ENCODE results near the gene DRC1. TPM values are rescaled to one million over a fixed set of nuclear protein-coding genes. Genes with fewer than 3 reads are reported as not detected.

Gene DRC1
- total and polyA plus RNA-seq, 5 donors from 2014 or later = not detected

DNA sequence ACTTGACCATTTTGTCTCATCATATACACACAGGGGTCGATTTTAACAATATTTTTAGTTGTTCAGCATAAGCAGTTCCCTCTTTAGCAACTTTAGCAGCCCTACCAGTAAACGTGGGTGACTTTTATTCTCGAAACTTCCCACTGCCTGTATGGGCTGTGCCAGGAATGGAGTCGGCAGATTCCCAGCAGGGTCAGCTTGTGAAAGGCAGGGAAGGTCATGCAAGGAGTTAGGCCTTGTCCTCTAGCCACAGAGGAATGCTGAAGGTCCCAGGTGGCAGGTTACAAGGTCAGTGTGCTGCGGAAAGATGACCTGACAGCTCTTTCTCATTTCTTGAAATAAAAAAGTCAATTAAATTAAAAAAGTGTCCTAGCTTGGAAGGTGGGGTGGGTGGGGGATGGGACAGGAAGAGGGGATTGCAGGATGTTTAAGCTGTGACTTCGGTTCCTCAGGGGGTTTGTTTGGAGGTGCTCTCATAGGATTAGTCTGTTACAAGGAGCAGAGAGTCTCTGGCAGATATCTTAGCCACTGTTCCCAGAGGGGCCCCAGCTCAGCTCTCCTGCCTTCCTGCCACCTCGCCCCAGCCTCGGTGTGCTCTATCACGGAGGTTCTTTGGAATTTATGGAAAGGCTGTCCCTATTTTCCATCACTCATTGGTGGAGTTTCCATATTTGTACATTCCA, 21.4 kb downstream of the DRC1 start:
- no peaks in the 10 kb centered on the region for H3K4me1 ChIP-seq (ENCODE audit: control insufficient read depth, insufficient read depth, low read length, poor library complexity, severe bottlenecking)
- peak overlapping the region in 1 of 3 donors; percentile 15 for H3K27ac Mint-ChIP-seq
- no peak for ATAC-seq (ENCODE audit: low read depth in 2 of 2)
- H3K4me3 Mint-ChIP-seq = no peak overlapping the region
- H3K36me3 ChIP-seq (ENCODE audit: control insufficient read depth, insufficient read depth, low read length) = no peaks in the 10 kb centered on the region
- no peaks in the 10 kb centered on the region for H3K27me3 ChIP-seq (ENCODE audit: control insufficient read depth, insufficient read depth, low read length)
- H3K9me3 ChIP-seq (ENCODE audit: control insufficient read depth in 2 of 2, low read length in 2 of 2) = no peaks in the 10 kb centered on the region
- H3K27ac ChIP-seq (ENCODE audit: insufficient read depth, low read length, poor library complexity, severe bottlenecking) = no peak overlapping the region
- H3K4me3 ChIP-seq (ENCODE audit: low read depth, low read length) = no peak overlapping the region
- H3K36me3 Mint-ChIP-seq = no peaks in the 10 kb centered on the region
- peaks cover 5% of the 10 kb centered on the region for H3K27me3 Mint-ChIP-seq
- H3K4me1 Mint-ChIP-seq = no peaks in the 10 kb centered on the region
- H3K9me3 Mint-ChIP-seq = peaks cover 0 to 10% (median 0%) of the 10 kb centered on the region in 7 donors
- no peak for DNase-seq

DNA sequence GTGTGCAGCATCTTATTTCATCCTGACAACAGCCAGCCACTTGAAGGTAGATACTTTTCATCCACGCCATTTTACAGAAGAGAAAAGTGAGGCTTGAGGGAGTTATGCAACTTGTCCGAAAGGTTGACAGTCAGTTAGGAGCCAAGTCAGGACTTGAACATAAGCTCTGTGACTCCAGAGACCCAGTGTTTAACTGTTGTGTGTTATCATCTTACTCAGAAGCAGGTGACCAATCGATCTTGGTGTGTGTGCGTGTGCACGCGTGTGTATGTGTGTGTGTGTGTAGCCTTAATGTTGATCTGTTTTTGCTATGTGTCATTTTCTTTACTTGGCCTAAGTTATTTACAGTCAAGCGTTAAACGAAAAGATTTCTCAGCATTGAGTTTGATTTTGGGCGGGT, 22.0 kb downstream of the DRC1 start:
- no peak overlapping the region for H3K27ac ChIP-seq (ENCODE audit: insufficient read depth, low read length, poor library complexity, severe bottlenecking)
- H3K9me3 ChIP-seq (ENCODE audit: control insufficient read depth in 2 of 2, low read length in 2 of 2) = no peaks in the 10 kb centered on the region
- H3K27me3 Mint-ChIP-seq = peaks cover 5% of the 10 kb centered on the region
- H3K4me3 Mint-ChIP-seq = no peak overlapping the region
- H3K27ac Mint-ChIP-seq = no peak overlapping the region
- H3K4me1 ChIP-seq (ENCODE audit: control insufficient read depth, insufficient read depth, low read length, poor library complexity, severe bottlenecking) = no peaks in the 10 kb centered on the region
- H3K9me3 Mint-ChIP-seq = peaks cover 0 to 10% (median 0%) of the 10 kb centered on the region in 7 donors
- H3K36me3 Mint-ChIP-seq = no peaks in the 10 kb centered on the region
- H3K36me3 ChIP-seq (ENCODE audit: control insufficient read depth, insufficient read depth, low read length) = no peaks in the 10 kb centered on the region
- no peaks in the 10 kb centered on the region for H3K27me3 ChIP-seq (ENCODE audit: control insufficient read depth, insufficient read depth, low read length)
- H3K4me3 ChIP-seq (ENCODE audit: low read depth, low read length) = no peak overlapping the region
- ATAC-seq (ENCODE audit: low read depth in 2 of 2) (no peak), DNase-seq (no peak)
- H3K4me1 Mint-ChIP-seq = no peaks in the 10 kb centered on the region

DNA sequence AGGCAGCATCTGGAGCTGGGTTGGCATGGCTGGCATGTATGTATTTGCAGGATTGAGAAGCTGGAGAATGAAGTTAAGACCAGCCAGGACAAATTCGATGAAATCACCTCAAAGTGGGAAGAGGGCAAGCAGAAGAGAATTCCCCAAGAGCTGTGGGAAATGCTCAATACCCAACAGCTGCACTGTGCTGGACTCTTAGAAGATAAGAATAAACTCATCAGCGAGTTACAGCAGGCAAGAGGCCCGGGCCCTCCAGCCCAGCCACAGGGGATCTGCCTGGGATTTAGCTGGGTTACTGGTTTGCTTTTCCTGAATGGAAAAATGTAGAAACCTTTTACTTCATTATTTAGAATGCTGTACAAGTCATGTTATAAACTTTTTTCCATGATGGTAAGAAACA, 22.5 kb downstream of the DRC1 start:
- Mint-ChIP-seq H3K27ac (no peak overlapping the region), H3K27me3 (peaks cover 5% of the 10 kb centered on the region), H3K9me3 (peaks cover 0 to 10% (median 0%) of the 10 kb centered on the region in 7 donors), H3K4me1 (no peaks in the 10 kb centered on the region), H3K4me3 (no peak overlapping the region), H3K36me3 (no peaks in the 10 kb centered on the region)
- H3K4me3 ChIP-seq (ENCODE audit: low read depth, low read length) = no peak overlapping the region
- no peaks in the 10 kb centered on the region for H3K27me3 ChIP-seq (ENCODE audit: control insufficient read depth, insufficient read depth, low read length)
- no peak for DNase-seq
- ATAC-seq (ENCODE audit: low read depth in 2 of 2) = no peak
- H3K36me3 ChIP-seq (ENCODE audit: control insufficient read depth, insufficient read depth, low read length) = no peaks in the 10 kb centered on the region
- H3K4me1 ChIP-seq (ENCODE audit: control insufficient read depth, insufficient read depth, low read length, poor library complexity, severe bottlenecking) = no peaks in the 10 kb centered on the region
- H3K9me3 ChIP-seq (ENCODE audit: control insufficient read depth in 2 of 2, low read length in 2 of 2) = no peaks in the 10 kb centered on the region
- no peak overlapping the region for H3K27ac ChIP-seq (ENCODE audit: insufficient read depth, low read length, poor library complexity, severe bottlenecking)

DNA sequence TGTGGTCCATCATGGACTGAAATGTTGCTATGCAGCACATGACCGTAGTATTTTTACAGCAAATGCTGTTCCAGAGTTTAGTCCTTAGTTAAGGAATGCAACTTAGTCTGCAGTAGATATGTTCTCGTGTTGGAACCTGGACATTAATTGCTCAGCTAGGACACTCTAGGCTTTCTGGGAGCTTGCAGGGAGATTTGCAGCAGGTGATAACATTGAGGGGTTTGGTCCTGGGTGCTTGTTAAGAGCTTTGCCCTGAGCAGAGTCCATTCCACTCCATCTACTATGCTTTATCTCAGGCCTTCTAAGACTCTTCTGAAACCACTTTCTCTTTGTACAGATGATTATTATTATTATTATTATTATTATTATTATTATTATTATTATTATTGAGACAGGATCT, 27.1 kb downstream of the DRC1 start:
- peaks cover 2% of the 10 kb centered on the region for H3K27me3 ChIP-seq (ENCODE audit: control insufficient read depth, insufficient read depth, low read length)
- Mint-ChIP-seq H3K4me1 (no peaks in the 10 kb centered on the region), H3K4me3 (no peak overlapping the region), H3K9me3 (peaks cover 0 to 10% (median 0%) of the 10 kb centered on the region in 7 donors), H3K27ac (no peak overlapping the region), H3K27me3 (peaks cover 18% of the 10 kb centered on the region), H3K36me3 (no peaks in the 10 kb centered on the region)
- H3K4me3 ChIP-seq (ENCODE audit: low read depth, low read length) = no peak overlapping the region
- H3K27ac ChIP-seq (ENCODE audit: insufficient read depth, low read length, poor library complexity, severe bottlenecking) = no peak overlapping the region
- no peaks in the 10 kb centered on the region for H3K4me1 ChIP-seq (ENCODE audit: control insufficient read depth, insufficient read depth, low read length, poor library complexity, severe bottlenecking)
- no peaks in the 10 kb centered on the region for H3K36me3 ChIP-seq (ENCODE audit: control insufficient read depth, insufficient read depth, low read length)
- no peak for DNase-seq
- H3K9me3 ChIP-seq (ENCODE audit: control insufficient read depth in 2 of 2, low read length in 2 of 2) = no peaks in the 10 kb centered on the region
- ATAC-seq (ENCODE audit: low read depth in 2 of 2) = no peak

DNA sequence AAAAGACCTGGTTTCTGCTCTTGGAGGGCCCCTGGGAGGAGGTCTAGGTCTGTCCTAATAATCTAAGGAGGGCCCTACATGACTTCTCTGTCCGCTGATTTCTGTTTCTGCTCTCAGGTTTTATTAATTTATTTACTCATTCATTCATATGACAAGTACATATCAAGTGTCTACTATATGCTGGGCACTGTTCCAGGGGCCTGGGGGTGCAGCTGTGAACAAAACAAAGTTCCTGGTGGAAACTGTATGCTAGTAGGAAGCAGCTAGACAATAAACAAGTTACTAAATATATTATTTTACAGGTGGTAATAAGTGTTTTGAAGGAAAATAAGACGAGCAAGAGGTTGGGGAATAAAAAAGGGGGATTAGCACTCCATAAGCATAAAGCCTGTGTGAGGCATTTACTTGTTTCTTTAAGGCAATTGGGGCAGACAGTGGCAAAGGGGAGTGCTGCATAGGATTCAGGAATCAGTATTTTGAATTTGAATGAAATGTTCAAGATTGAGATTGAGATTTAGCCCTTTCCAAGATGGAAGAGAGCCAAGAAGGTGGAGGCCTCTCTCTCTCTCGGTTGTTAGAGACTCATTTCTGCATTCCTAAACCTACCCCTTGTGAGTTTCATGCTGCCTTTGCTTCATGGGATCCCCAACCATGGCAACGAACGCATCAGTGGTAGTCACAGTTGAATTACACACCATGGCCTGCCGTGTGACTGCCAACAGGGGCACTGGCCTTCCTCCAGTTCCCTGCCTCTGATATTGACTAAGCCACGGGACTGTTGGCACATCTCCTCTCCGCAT, 28.3 kb downstream of the DRC1 start:
- H3K27me3 Mint-ChIP-seq = peaks cover 18% of the 10 kb centered on the region
- H3K4me3 Mint-ChIP-seq = peak overlapping the region in 1 of 4 donors; percentile 55
- no peak overlapping the region for H3K27ac ChIP-seq (ENCODE audit: insufficient read depth, low read length, poor library complexity, severe bottlenecking)

DNA sequence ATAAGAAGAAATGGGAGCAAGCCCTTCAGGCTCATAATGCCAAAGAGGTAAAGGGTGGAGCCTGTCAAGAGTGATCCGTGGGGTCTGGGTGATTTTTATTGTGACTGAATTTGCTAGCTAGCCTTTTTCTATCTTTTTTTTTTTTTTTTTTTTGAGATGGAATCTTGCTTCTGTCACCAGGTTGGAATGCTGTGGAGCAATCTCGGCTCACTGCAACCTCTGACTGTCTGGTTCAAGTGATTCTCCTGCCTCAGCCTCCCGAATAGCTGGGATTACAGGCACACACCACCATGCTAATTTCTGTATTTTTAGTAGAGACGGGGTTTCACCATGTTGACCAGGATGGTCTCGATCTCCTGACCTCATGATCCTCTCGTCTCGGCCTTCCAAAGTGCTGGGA, 29.1 kb downstream of the DRC1 start:
- peaks cover 2% of the 10 kb centered on the region for H3K27me3 ChIP-seq (ENCODE audit: control insufficient read depth, insufficient read depth, low read length)
- no peaks in the 10 kb centered on the region for H3K9me3 Mint-ChIP-seq
- ATAC-seq (ENCODE audit: low read depth in 2 of 2) (no peak), DNase-seq (no peak)
- no peaks in the 10 kb centered on the region for H3K4me1 ChIP-seq (ENCODE audit: control insufficient read depth, insufficient read depth, low read length, poor library complexity, severe bottlenecking)
- no peaks in the 10 kb centered on the region for H3K36me3 ChIP-seq (ENCODE audit: control insufficient read depth, insufficient read depth, low read length)
- no peaks in the 10 kb centered on the region for H3K4me1 Mint-ChIP-seq
- H3K4me3 Mint-ChIP-seq = no peak overlapping the region
- no peak overlapping the region for H3K27ac Mint-ChIP-seq
- peaks cover 19% of the 10 kb centered on the region for H3K27me3 Mint-ChIP-seq
- no peak overlapping the region for H3K27ac ChIP-seq (ENCODE audit: insufficient read depth, low read length, poor library complexity, severe bottlenecking)
- H3K36me3 Mint-ChIP-seq = no peaks in the 10 kb centered on the region
- H3K9me3 ChIP-seq (ENCODE audit: control insufficient read depth in 2 of 2, low read length in 2 of 2) = no peaks in the 10 kb centered on the region
- no peak overlapping the region for H3K4me3 ChIP-seq (ENCODE audit: low read depth, low read length)

More for the DNA sequence above, 28.3 kb downstream of the DRC1 start:
- ATAC-seq (ENCODE audit: low read depth in 2 of 2) (no peak), DNase-seq (no peak)
- no peaks in the 10 kb centered on the region for H3K36me3 ChIP-seq (ENCODE audit: control insufficient read depth, insufficient read depth, low read length)
- H3K9me3 ChIP-seq (ENCODE audit: control insufficient read depth in 2 of 2, low read length in 2 of 2) = no peaks in the 10 kb centered on the region
- H3K4me1 ChIP-seq (ENCODE audit: control insufficient read depth, insufficient read depth, low read length, poor library complexity, severe bottlenecking) = no peaks in the 10 kb centered on the region
- no peaks in the 10 kb centered on the region for H3K36me3 Mint-ChIP-seq
- H3K9me3 Mint-ChIP-seq = peaks cover 0 to 8% (median 0%) of the 10 kb centered on the region in 7 donors
- no peak overlapping the region for H3K4me3 ChIP-seq (ENCODE audit: low read depth, low read length)
- peaks cover 2% of the 10 kb centered on the region for H3K27me3 ChIP-seq (ENCODE audit: control insufficient read depth, insufficient read depth, low read length)
- H3K4me1 Mint-ChIP-seq = no peaks in the 10 kb centered on the region
- H3K27ac Mint-ChIP-seq = no peak overlapping the region

DNA sequence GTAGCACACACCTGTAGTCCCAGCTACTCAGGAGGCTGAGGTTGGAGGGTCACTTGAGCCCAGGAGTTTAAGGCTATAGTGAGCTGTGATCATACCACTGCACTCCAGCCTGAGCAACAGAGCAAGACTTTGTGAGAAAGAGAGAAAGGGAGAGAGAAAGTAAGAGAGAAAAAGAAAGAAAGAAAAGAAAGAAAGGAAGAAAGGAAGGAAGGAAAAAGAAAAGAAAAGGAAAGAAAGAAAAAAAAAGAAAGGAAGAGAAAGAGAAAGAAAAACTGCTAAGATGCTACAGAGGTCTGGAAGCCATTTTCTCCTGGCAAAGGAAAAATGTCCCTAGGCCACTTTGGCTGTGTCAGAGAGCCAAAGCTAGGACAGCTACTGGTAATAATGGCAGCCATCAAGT, 30.6 kb downstream of the DRC1 start:
- no peak overlapping the region for H3K27ac Mint-ChIP-seq

More for the DNA sequence above, 30.6 kb downstream of the DRC1 start:
- ATAC-seq (ENCODE audit: low read depth in 2 of 2) (no peak), DNase-seq (no peak)
- H3K36me3 Mint-ChIP-seq = no peaks in the 10 kb centered on the region
- peaks cover 27% of the 10 kb centered on the region for H3K27me3 Mint-ChIP-seq
- Histone ChIP-seq H3K36me3 (ENCODE audit: control insufficient read depth, insufficient read depth, low read length) (no peaks in the 10 kb centered on the region), H3K4me3 (ENCODE audit: low read depth, low read length) (no peak overlapping the region), H3K4me1 (ENCODE audit: control insufficient read depth, insufficient read depth, low read length, poor library complexity, severe bottlenecking) (no peaks in the 10 kb centered on the region), H3K27me3 (ENCODE audit: control insufficient read depth, insufficient read depth, low read length) (peaks cover 4% of the 10 kb centered on the region), H3K9me3 (ENCODE audit: control insufficient read depth in 2 of 2, low read length in 2 of 2) (no peaks in the 10 kb centered on the region), H3K27ac (ENCODE audit: insufficient read depth, low read length, poor library complexity, severe bottlenecking) (no peak overlapping the region)
- no peak overlapping the region for H3K4me3 Mint-ChIP-seq
- no peaks in the 10 kb centered on the region for H3K4me1 Mint-ChIP-seq
- H3K9me3 Mint-ChIP-seq = no peaks in the 10 kb centered on the region
